H1 (cell line): ENCODE data around the gene SLX4IP.

Experiments
- EP300 ChIP-seq, 2 experiments: IDR thresholded peaks; 1 replicate in 1 of 2; 2 replicates in 1 of 2; pipeline ENCODE4 v1.6.1; 2011 to 2012; ENCODE audit warnings: low read depth in 2 of 2, low read length in 2 of 2, mild to moderate bottlenecking in 2 of 2, borderline replicate concordance in 1 of 2, inconsistent platforms in 1 of 2, moderate library complexity in 1 of 2
- RXRA ChIP-seq: IDR thresholded peaks from 2 replicates; pipeline ENCODE4 v1.6.1; 2011; ENCODE audit warnings: low read depth, mild to moderate bottlenecking, low read length, moderate library complexity; ENCODE audit not compliant: insufficient read depth
- TF ChIP-seq, protein P1 (sequence below), 3 experiments: IDR thresholded peaks; 1 replicate in 2 of 3; 2 replicates in 1 of 3; pipeline versions ENCODE4 v1.5.1 to v1.6.1; 2011; ENCODE audit warnings: low read length in 3 of 3, mild to moderate bottlenecking in 3 of 3, inconsistent platforms in 2 of 3, low read depth in 1 of 3, moderate library complexity in 1 of 3; ENCODE audit not compliant: insufficient read depth in 1 of 3; ENCODE audit errors: control extremely low read depth in 1 of 3

DNA sequence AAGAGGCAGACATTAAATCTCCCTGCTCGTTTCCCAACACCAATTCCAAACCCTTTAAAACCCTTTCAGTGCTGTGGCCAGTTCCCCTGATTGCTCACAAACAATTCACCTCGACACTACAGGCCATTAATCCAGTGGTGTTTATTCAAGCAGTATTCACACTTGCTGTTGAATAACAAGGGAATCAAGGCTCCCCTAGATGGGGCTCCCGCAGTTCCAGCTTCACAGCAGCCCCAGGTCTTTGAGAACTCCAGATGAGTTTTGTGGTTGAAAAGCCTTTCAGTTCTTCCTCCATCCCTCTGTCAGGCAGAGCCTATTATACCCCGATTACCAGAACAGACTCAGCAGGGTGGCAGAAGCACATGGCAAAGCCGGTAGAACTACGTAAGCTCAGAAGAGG, 202.5 kb downstream of the SLX4IP start:
- TF ChIP-seq, protein P1, sequence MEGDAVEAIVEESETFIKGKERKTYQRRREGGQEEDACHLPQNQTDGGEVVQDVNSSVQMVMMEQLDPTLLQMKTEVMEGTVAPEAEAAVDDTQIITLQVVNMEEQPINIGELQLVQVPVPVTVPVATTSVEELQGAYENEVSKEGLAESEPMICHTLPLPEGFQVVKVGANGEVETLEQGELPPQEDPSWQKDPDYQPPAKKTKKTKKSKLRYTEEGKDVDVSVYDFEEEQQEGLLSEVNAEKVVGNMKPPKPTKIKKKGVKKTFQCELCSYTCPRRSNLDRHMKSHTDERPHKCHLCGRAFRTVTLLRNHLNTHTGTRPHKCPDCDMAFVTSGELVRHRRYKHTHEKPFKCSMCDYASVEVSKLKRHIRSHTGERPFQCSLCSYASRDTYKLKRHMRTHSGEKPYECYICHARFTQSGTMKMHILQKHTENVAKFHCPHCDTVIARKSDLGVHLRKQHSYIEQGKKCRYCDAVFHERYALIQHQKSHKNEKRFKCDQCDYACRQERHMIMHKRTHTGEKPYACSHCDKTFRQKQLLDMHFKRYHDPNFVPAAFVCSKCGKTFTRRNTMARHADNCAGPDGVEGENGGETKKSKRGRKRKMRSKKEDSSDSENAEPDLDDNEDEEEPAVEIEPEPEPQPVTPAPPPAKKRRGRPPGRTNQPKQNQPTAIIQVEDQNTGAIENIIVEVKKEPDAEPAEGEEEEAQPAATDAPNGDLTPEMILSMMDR (IDR thresholded peaks at IDR 0.05; ENCODE audit: control extremely low read depth in 1 of 3, insufficient read depth in 1 of 3, low read depth in 1 of 3, low read length in 3 of 3): no peak
- TF ChIP-seq RXRA: no peak
- peak in 1 of 2 experiments; percentile 86; a peak in 1 of 3 replicates for TF ChIP-seq EP300 (IDR thresholded peaks at IDR 0.05; ENCODE audit: borderline replicate concordance in 1 of 2, low read depth in 2 of 2, low read length in 2 of 2)
